ENCODE measurements around the gene USP46. TPM values are rescaled to one million over a fixed set of nuclear protein-coding genes. Genes with fewer than 3 reads are reported as not detected.

The USP46 gene
- total RNA-seq, 1 donor from 2014 or later: 10.1 TPM

DNA sequence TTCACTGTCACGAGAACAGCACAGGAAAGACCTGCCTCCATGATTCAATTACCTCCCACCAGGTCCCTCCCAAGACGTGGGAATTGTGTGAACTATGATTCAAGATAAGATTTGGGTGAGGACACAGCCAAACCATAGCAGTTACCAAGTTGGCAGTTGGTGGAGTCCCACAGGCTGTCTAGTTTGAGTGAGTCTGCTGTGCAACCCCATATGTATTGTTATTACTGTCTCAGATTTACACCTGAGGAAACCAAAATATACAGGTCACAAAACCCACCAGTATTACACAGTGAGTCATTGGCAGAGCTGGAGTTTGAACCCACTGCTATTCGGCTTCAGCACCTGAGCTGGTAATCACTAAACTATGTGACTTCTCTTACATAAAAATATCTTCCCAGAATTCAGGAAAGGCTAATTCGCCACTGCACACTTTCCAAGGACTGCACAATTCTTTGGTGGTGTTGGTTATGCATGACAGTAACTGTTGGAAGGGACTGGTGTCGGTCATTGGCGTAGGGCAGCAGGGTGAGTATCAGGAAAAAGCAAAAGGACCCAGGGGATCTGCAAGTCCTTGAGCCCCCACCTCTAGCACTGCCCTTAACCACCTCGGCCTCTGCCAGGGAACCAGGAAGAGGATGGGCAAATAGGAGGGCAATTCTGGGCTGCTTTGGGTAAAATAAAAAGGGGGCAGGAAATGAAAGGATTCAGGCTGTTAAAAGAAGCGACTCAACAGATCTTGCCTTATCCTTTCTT lies 110.1 kb downstream of the USP46 start:
- H3K9me3 Mint-ChIP-seq: no peaks in the 10 kb centered on the region
- DNase-seq (ENCODE audit: low spot score): no peak
- H3K27me3 Mint-ChIP-seq (ENCODE audit: insufficient read depth): peaks cover 2% of the 10 kb centered on the region
- H3K27ac Mint-ChIP-seq: no peak overlapping the region
- intact Hi-C loops (cut with micrococcal nuclease): loop anchor here (5.0 to 10.0 kb wide), 2 partner anchors 163 to 1686 kb away; no protein-coding TSS in a partner anchor
- no peaks in the 10 kb centered on the region for H3K4me1 Mint-ChIP-seq (ENCODE audit: low read depth)
- H3K4me3 Mint-ChIP-seq: no peak overlapping the region
- no peaks in the 10 kb centered on the region for H3K36me3 Mint-ChIP-seq (ENCODE audit: low read depth)

DNA sequence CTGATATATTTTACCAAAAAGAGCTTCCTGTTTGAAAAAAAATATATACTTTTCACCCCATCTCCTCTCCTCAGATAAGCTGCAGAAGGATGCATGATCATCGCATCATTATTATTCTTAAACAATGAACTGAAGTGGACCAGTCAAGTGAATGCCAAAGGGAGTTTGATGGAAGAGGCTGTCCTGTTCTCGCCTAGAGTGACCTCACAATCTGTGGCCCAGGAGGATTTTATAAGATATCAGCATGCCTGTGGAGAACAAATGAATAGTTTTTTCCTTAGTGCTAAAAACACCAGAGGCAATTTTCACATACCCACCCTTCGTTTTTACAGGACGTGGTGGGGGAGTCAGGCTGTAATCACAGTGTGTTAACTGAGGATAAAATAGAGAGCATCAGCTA lies 112.7 kb downstream of the USP46 start:
- no peaks in the 10 kb centered on the region for H3K36me3 Mint-ChIP-seq (ENCODE audit: low read depth)

DNA sequence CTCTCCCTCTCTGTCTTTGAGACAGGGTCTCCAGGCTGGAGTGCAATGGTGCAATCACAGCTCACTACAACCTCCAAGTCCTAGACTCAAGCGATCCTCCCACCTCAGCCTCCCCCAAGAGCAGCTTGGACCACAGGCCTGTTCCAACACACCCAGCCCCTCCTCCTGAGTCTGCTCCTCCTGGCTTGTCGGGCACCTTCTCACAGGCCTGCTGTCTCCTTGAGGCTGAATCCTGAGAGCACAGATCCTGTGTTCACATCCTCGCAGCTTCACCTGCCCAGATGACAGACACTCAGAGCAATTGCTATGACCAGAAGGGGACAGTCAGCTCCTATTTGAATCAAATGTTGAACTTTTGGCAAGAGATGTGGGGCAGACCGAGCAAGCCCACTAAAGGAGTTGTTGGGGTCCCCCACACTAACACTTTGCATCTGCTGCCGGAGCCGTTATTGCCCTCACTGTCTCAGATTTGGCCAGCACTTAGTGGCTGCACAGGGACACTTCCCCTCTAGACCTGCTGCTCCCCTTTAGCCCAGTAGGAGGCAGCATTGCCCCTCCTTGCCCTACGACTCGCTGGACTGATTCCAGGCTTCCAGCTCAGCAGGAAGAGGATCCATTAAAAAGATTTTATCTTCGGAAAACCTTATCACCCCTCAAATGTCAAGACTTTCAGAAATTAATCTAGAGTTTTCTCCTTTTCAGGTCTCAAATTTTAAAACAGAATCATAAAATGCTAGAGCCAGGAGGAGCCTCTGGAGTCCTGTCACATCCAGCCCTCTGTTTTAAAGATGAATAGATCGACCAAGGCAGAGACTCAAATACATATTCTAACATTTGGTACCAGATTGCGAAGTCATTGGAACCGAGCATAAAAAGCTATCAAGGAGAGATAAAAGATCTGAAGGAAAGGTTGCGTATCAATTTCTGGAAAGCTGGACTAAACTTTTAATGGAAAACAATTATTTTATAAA lies 113.7 kb downstream of the USP46 start:
- intact Hi-C loops (cut with micrococcal nuclease): loop anchor here (2.0 to 10.0 kb wide), 4 partner anchors 119 to 1689 kb away; no protein-coding TSS in a partner anchor
- no peaks in the 10 kb centered on the region for H3K9me3 Mint-ChIP-seq
- DNase-seq (ENCODE audit: low spot score): peak; percentile 22
- H3K4me3 Mint-ChIP-seq: no peak overlapping the region
- H3K4me1 Mint-ChIP-seq (ENCODE audit: low read depth): no peaks in the 10 kb centered on the region
- no peaks in the 10 kb centered on the region for H3K36me3 Mint-ChIP-seq (ENCODE audit: low read depth)
- H3K27me3 Mint-ChIP-seq (ENCODE audit: insufficient read depth): no peaks in the 10 kb centered on the region
- H3K27ac Mint-ChIP-seq: no peak overlapping the region

More for the DNA sequence above, 112.7 kb downstream of the USP46 start:
- no peak for DNase-seq (ENCODE audit: low spot score)
- intact Hi-C loops (cut with micrococcal nuclease): loop anchor here (5.0 to 10.0 kb wide), 2 partner anchors 166 to 1688 kb away; no protein-coding TSS in a partner anchor
- H3K27ac Mint-ChIP-seq: no peak overlapping the region
- no peaks in the 10 kb centered on the region for H3K27me3 Mint-ChIP-seq (ENCODE audit: insufficient read depth)
- no peaks in the 10 kb centered on the region for H3K9me3 Mint-ChIP-seq
- H3K4me3 Mint-ChIP-seq: no peak overlapping the region
- H3K4me1 Mint-ChIP-seq (ENCODE audit: low read depth): no peaks in the 10 kb centered on the region

Other genes with a start within 250 kb of the USP46 start
- gene ERVMER34-1, start 92.1 kb upstream of the USP46 start, total RNA-seq: 0.05 TPM in 1 of 2 replicates, not detected in the other
- 1.6 and 2.3 TPM in 2 replicates for gene RASL11B, start 203.0 kb upstream of the USP46 start, total RNA-seq